Right lobe of liver (tissue), 6 donors: ENCODE measurements around the gene MEGF9. TPM values are rescaled to one million over a fixed set of nuclear protein-coding genes. Genes with fewer than 3 reads are reported as not detected.
A peak's percentile ranks its signal among the peaks of the same experiment; 100 is the strongest.

ENCODE experiments used
- ATAC-seq, 4 donors: fragments of 200-7000 bp; cut with Tn5 transposase; one replicate each; pipeline ENCODE4 v1.9.1; 2020; ENCODE audit warnings: mild to moderate bottlenecking in 4 of 4, moderate library complexity in 4 of 4
- DNase-seq, 3 donors: peaks; one replicate each; pipeline ENCODE4 v3.0.0-alpha.2; 2020
- H3K27ac ChIP-seq, 3 donors: fragments of 200-600 bp; one replicate each; pipeline ENCODE4 v1.8.0; 2022
- H3K27me3 ChIP-seq, 2 donors: fragments of 200-600 bp; one replicate each; pipeline ENCODE4 v1.8.0; 2022
- H3K36me3 ChIP-seq, 4 donors: fragments of 200-600 bp; sonication (generic) in 1 of 4; one replicate each; pipeline versions ENCODE4 v1.5.1 to v1.8.0; 2017 to 2022; ENCODE audit warnings: control low read depth in 1 of 4
- H3K4me1 ChIP-seq, 4 donors: fragments of 200-600 bp; sonication (generic) in 1 of 4; one replicate each; pipeline versions ENCODE4 v1.5.1 to v1.8.0; 2017 to 2022; ENCODE audit warnings: control low read depth in 1 of 4
- H3K4me3 ChIP-seq, 3 donors: fragments of 200-600 bp; one replicate each; pipeline ENCODE4 v1.8.0; 2022
- H3K9me3 ChIP-seq, 4 donors: fragments of 200-600 bp; sonication (generic) in 1 of 4; one replicate each; pipeline versions ENCODE4 v1.5.1 to v1.8.0; 2017 to 2022; ENCODE audit warnings: control low read depth in 1 of 4
- CTCF ChIP-seq, 4 donors: fragments of 200-600 bp in 3 of 4; fragments of 450-650 bp in 1 of 4; IDR thresholded peaks; one replicate each; pipeline versions ENCODE4 v1.5.1 to v1.8.0; 2016 to 2022; ENCODE audit warnings: antibody characterized with exemption in 4 of 4, mild to moderate bottlenecking in 2 of 4
- POLR2A ChIP-seq: fragments of 450-650 bp; IDR thresholded peaks from one replicate; pipeline ENCODE4 v1.6.1; 2017; ENCODE audit warnings: antibody characterized with exemption, mild to moderate bottlenecking
- WGBS: methylation state at CpG from one replicate; pipeline ENCODE4 v1.1.6; 2018; ENCODE audit warnings: low coverage, low lambda C conversion rate; ENCODE audit not compliant: insufficient coverage; ENCODE audit errors: missing lambda C conversion rate; 5-methylcytosine and 5-hydroxymethylcytosine counted together
- intact Hi-C, 2 donors: fragments of 100-400 bp; cut with DNase I; formaldehyde crosslinking; loops; one replicate each; pipeline versions ENCODE4 v1.11.2 to v1.14.1; 2022
- total RNA-seq, 6 experiments: library from RNA; depleted of rRNA in 2 of 6; stranded (reverse); fragments of >200 nt in 2 of 6; fragmentation: NEBNext Ultra II Directional in 3 of 6; extraction: Animal tissue kit (Norgen Biotek cat#: 25700) in 3 of 6; gene quantifications; one replicate each; pipeline versions ENCODE4 v1.1.0 to v1.2.4, GENCODE V29; 2016 to 2023
- donor health status: DM: no; HTN: yes; CAD: no.
- donor health status: DM: no; HTN: no; CAD: no.
- donor health status: DM: no; HTN: no; CAD: no.
- donor health status: DM: no; HTN: yes; CAD: no.
- donor health status: DM: no; HTN: yes; CAD: no.

The MEGF9 gene
- total RNA-seq, 6 experiments from 2014 or later = 26.8 to 49.0 (median 38.2) TPM

- Histone ChIP-seq H3K4me1 (peaks cover 0 to 30% (median 14%) of the 10 kb centered on the region in 4 donors), H3K27me3 (no peaks in the 10 kb centered on the region), H3K9me3 (no peaks in the 10 kb centered on the region), H3K4me3 (peak overlapping the region; percentile 77 to 90 (median 81)), H3K36me3 (no peaks in the 10 kb centered on the region), H3K27ac (peak overlapping the region; percentile 85 to 96 (median 91))
- ATAC-seq = no peak
- peak; percentile 51 to 69 (median 64) for DNase-seq
- intact Hi-C loops = no loop called here
- 0% methylated on average over 8 of the region's 50 CpGs for WGBS
- TF ChIP-seq POLR2A = no peak
- TF ChIP-seq CTCF (IDR thresholded peaks at IDR 0.05) = peak in 1 of 4 donors; percentile 38
These were observed 798 bp downstream of the MEGF9 start for GRCh38 chr9:120713257-120714087.

- Histone ChIP-seq H3K27ac (peak overlapping the region; percentile 85 to 96 (median 91)), H3K27me3 (no peaks in the 10 kb centered on the region), H3K9me3 (no peaks in the 10 kb centered on the region), H3K36me3 (no peaks in the 10 kb centered on the region), H3K4me1 (peaks cover 0 to 37% (median 12%) of the 10 kb centered on the region in 4 donors), H3K4me3 (peak overlapping the region; percentile 77 to 90 (median 81))
- WGBS = 20% methylated on average over 4 of the region's 4 CpGs
- ATAC-seq (no peak), DNase-seq (no peak)
- intact Hi-C loops = no loop called here
- no peak for TF ChIP-seq CTCF (IDR thresholded peaks at IDR 0.05)
- TF ChIP-seq POLR2A = no peak
These were observed 1.7 kb downstream of the MEGF9 start for GRCh38 chr9:120712539-120713031.

- H3K9me3 ChIP-seq = no peaks in the 10 kb centered on the region
- no peaks in the 10 kb centered on the region for H3K27me3 ChIP-seq
- H3K4me1 ChIP-seq = peaks cover 0 to 43% (median 12%) of the 10 kb centered on the region in 4 donors
- TF ChIP-seq POLR2A (no peak), CTCF (IDR thresholded peaks at IDR 0.05) (no peak)
- no peaks in the 10 kb centered on the region for H3K36me3 ChIP-seq
- intact Hi-C loops = no loop called here
- 8% methylated on average over 5 of the region's 5 CpGs for WGBS
- DNase-seq = no peak
- H3K27ac ChIP-seq = peak overlapping the region; percentile 85 to 96 (median 91)
- ATAC-seq = peak in 1 of 4 donors; percentile 4
- H3K4me3 ChIP-seq = peak overlapping the region; percentile 77 to 90 (median 81)
These were observed 2.3 kb downstream of the MEGF9 start for GRCh38 chr9:120711841-120712538.

- intact Hi-C loops = no loop called here
- H3K9me3 ChIP-seq = no peaks in the 10 kb centered on the region
- H3K27ac ChIP-seq = peak overlapping the region; percentile 85 to 96 (median 91)
- DNase-seq = no peak
- TF ChIP-seq CTCF (IDR thresholded peaks at IDR 0.05) = peak in 2 of 4 donors; percentile 9 to 10
- TF ChIP-seq POLR2A = no peak
- no peaks in the 10 kb centered on the region for H3K27me3 ChIP-seq
- peak overlapping the region; percentile 20 to 51 (median 40) for H3K4me3 ChIP-seq
- no peaks in the 10 kb centered on the region for H3K36me3 ChIP-seq
- peaks cover 0 to 50% (median 15%) of the 10 kb centered on the region in 4 donors for H3K4me1 ChIP-seq
- no peak for ATAC-seq
These were observed 2.9 kb downstream of the MEGF9 start for GRCh38 chr9:120711354-120711753.
